Left ventricle myocardium superior (tissue), 1 donor: ENCODE data around the gene ZFAND2B. TPM values are rescaled to one million over a fixed set of nuclear protein-coding genes. Genes with fewer than 3 reads are reported as not detected.
"Not testable (repeated sequence)": the region's sequence is repeated elsewhere in the genome, so short reads cannot be mapped to it uniquely, and the experiment has no call there.

Experiments used
- ATAC-seq: fragments of 200-7000 bp; cut with Tn5 transposase; one replicate; pipeline ENCODE4 v1.9.1; 2020; ENCODE audit warnings: mild to moderate bottlenecking, moderate library complexity
- DNase-seq: peaks from one replicate; pipeline ENCODE4 v3.0.0-alpha.2; 2020
- intact Hi-C: fragments of 100-400 bp; cut with micrococcal nuclease; formaldehyde crosslinking; loops from one replicate; pipeline ENCODE4 v1.11.0; 2022
- total RNA-seq: library from RNA; stranded (reverse); fragmentation: NEBNext Ultra II Directional; extraction: Animal tissue kit (Norgen Biotek cat#: 25700); gene quantifications from one replicate; pipeline ENCODE4 v1.2.1, GENCODE V29; 2021
- donor health status: DM: no; HTN: yes; CAD: no; lungs with severe emphysema.

The ZFAND2B gene
- total RNA-seq, 1 donor from 2014 or later: 20.3 TPM

GRCh38 chr2:219245148-219245898 is 38.7 kb downstream of the ZFAND2B start, which contains the start of the genes GLB1L and STK16:
Gene GLB1L, minus strand, starts transcription at chr2:219245444. Its CDS starts 1,871 bp downstream, at chr2:219243573.
Gene STK16, plus strand, starts transcription at chr2:219245479. Its CDS starts 521 bp downstream, at chr2:219246000.
- intact Hi-C loops: no loop called here
- ATAC-seq (peak; percentile 93), DNase-seq (peak; percentile 97)

GRCh38 chr2:219245899-219246230 is 39.3 kb downstream of the ZFAND2B start:
- ATAC-seq: no peak
- no peak for DNase-seq
- intact Hi-C loops: no loop called here

GRCh38 chr2:219246559-219246958 is 40.0 kb downstream of the ZFAND2B start:
- intact Hi-C loops: no loop called here
- ATAC-seq: no peak
- no peak for DNase-seq

GRCh38 chr2:219247678-219248642 is 41.4 kb downstream of the ZFAND2B start:
- DNase-seq: no peak
- no peak for ATAC-seq
- intact Hi-C loops: no loop called here

- intact Hi-C loops: no loop called here
- ATAC-seq (no peak), DNase-seq (no peak)
Observed at GRCh38 chr2:219248845-219249202, 42.2 kb downstream of the ZFAND2B start.

- intact Hi-C loops: no loop called here
- peak; percentile 45 for ATAC-seq
- peak; percentile 76 for DNase-seq
Observed at GRCh38 chr2:219249203-219249980, 42.8 kb downstream of the ZFAND2B start.

- intact Hi-C loops: no loop called here
- ATAC-seq (no peak), DNase-seq (no peak)
Observed at GRCh38 chr2:219250049-219250781, 43.6 kb downstream of the ZFAND2B start.

GRCh38 chr2:219251656-219252055 is 45.1 kb downstream of the ZFAND2B start:
- ATAC-seq (no peak), DNase-seq (no peak)
- intact Hi-C loops: no loop called here

GRCh38 chr2:219252084-219252483 is 45.5 kb downstream of the ZFAND2B start:
- ATAC-seq (no peak), DNase-seq (no peak)
- intact Hi-C loops: no loop called here

- ATAC-seq (no peak), DNase-seq (no peak)
- intact Hi-C loops: no loop called here
Observed at GRCh38 chr2:219252570-219252899, 46.0 kb downstream of the ZFAND2B start.

GRCh38 chr2:219252900-219253752 is 46.5 kb downstream of the ZFAND2B start, which contains the start of gene TUBA4B:
Gene TUBA4B, plus strand, starts transcription at chr2:219253243. Its CDS starts 165 bp downstream, at chr2:219253408.
- DNase-seq: peak; percentile 59
- peak; percentile 53 for ATAC-seq
- intact Hi-C loops: no loop called here

GRCh38 chr2:219253753-219254589 is 47.4 kb downstream of the ZFAND2B start, which contains the start of gene TUBA4A:
Gene TUBA4A, minus strand, starts transcription at chr2:219253918. Its CDS starts 60 bp downstream, at chr2:219253858.
- intact Hi-C loops: no loop called here
- ATAC-seq (peak; percentile 93), DNase-seq (peak; percentile 94)

GRCh38 chr2:219254590-219255201 is 48.1 kb downstream of the ZFAND2B start:
- peak; percentile 22 for ATAC-seq
- intact Hi-C loops: no loop called here
- no peak for DNase-seq

GRCh38 chr2:219258942-219259341 is 52.4 kb downstream of the ZFAND2B start:
- DNase-seq, intact Hi-C loops, ATAC-seq: not testable (repeated sequence)
